H1 (cell line): Measurements from ENCODE around the gene FNDC11. TPM values are rescaled to one million over a fixed set of nuclear protein-coding genes. Genes with fewer than 3 reads are reported as not detected.

ENCODE experiments used
- HDAC2 ChIP-seq, 2 experiments: fragments of 300-600 bp in 1 of 2; sonication (generic) in 1 of 2; IDR thresholded peaks; 2 replicates each; pipeline ENCODE4 v1.6.1; 2011 to 2012; ENCODE audit warnings: low read depth in 2 of 2, low read length in 2 of 2, mild to moderate bottlenecking in 2 of 2, moderate library complexity in 2 of 2, borderline replicate concordance in 1 of 2, inconsistent platforms in 1 of 2
- KDM4A ChIP-seq: IDR thresholded peaks from one replicate; pipeline ENCODE4 v1.7.1; 2012; ENCODE audit warnings: low read depth, mild to moderate bottlenecking, moderate library complexity, low read length, inconsistent platforms; ENCODE audit not compliant: severe bottlenecking
- SRF ChIP-seq: IDR thresholded peaks from 2 replicates; pipeline ENCODE4 v1.6.1; 2011; ENCODE audit warnings: mild to moderate bottlenecking, low read depth, low read length, moderate library complexity
- TEAD4 ChIP-seq: IDR thresholded peaks from 2 replicates; pipeline ENCODE4 v1.6.1; 2012; ENCODE audit warnings: low read depth, low read length, inconsistent platforms, mixed read lengths
- polyA plus RNA-seq, 7 experiments: library from polyadenylated mRNA; depleted of rRNA in 3 of 7; stranded (reverse) in 5 of 7; unstranded in 2 of 7; fragments of >200 nt in 5 of 7; fragments of 200-250 nt in 2 of 7; gene quantifications; 1 replicate in 5 of 7; 2 replicates in 1 of 7; 4 replicates in 1 of 7; pipeline versions ENCODE4 v1.2.1 to v1.2.3, GENCODE V29; 2011 to 2013; ENCODE audit warnings: missing spikeins in 2 of 7, mixed read lengths in 2 of 7
- total RNA-seq: library from RNA; stranded (reverse); fragmentation: NEBNext Ultra II Directional; extraction: Animal tissue kit (Norgen Biotek cat#: 25700); gene quantifications from 2 replicates; pipeline ENCODE4 v1.2.1, GENCODE V29; 2021

FNDC11 gene
- total and polyA plus RNA-seq, 2 of the 8 experiments (the other 6 are each of a cell fraction or from before 2014, with no cell fraction given): 2.6 to 8.8 TPM

- no peak for TF ChIP-seq HDAC2 (IDR thresholded peaks at IDR 0.05; ENCODE audit: borderline replicate concordance in 1 of 2, low read depth in 2 of 2, low read length in 2 of 2)
- no peak for TF ChIP-seq SRF
- TF ChIP-seq TEAD4: no peak
- no peak for TF ChIP-seq KDM4A
Observed at GRCh38 chr20:63546956-63547724, 6.8 kb upstream of the FNDC11 start (continued).
